MG63 (cell line): ENCODE measurements around the gene ANXA1. TPM values are rescaled to one million over a fixed set of nuclear protein-coding genes. Genes with fewer than 3 reads are reported as not detected.
"Not testable (repeated sequence)": the region's sequence is repeated elsewhere in the genome, so short reads cannot be mapped to it uniquely, and the experiment has no call there.

Experiments
- DNase-seq: peaks from one replicate; pipeline ENCODE4 v3.0.0-alpha.2; 2020
- H3K27me3 ChIP-seq: fragments of 250-450 bp; sonication (Bioruptor Pico); 2 replicates; pipeline ENCODE4 v1.5.1; 2020; ENCODE audit warnings: mild to moderate bottlenecking, moderate library complexity
- H3K36me3 ChIP-seq: fragments of 250-450 bp; sonication (Bioruptor Pico); 2 replicates; pipeline ENCODE4 v1.5.1; 2020; ENCODE audit warnings: mild to moderate bottlenecking, moderate library complexity
- H3K4me3 ChIP-seq: fragments of 250-450 bp; sonication (Bioruptor Pico); 2 replicates; pipeline ENCODE4 v1.5.1; 2020; ENCODE audit warnings: mild to moderate bottlenecking, moderate library complexity
- H3K9me3 ChIP-seq: fragments of 250-450 bp; sonication (Bioruptor Pico); 2 replicates; pipeline ENCODE4 v1.5.1; 2020; ENCODE audit warnings: mild to moderate bottlenecking, moderate library complexity
- total RNA-seq: library from RNA; depleted of rRNA; stranded (reverse); fragments of >200 nt; shearing (Covaris generic); gene quantifications from 2 replicates; pipeline ENCODE4 v1.2.3, GENCODE V29; 2014; ENCODE audit warnings: low replicate concordance

Gene ANXA1
- total RNA-seq, 1 experiment from 2014 or later, result 531 TPM

- Histone ChIP-seq H3K27me3 (no peaks in the 10 kb centered on the region), H3K4me3 (no peak overlapping the region), H3K36me3 (no peaks in the 10 kb centered on the region), H3K9me3 (no peaks in the 10 kb centered on the region)
- peak; percentile 57 for DNase-seq
Measured at GRCh38 chr9:73179589-73179988, 27.9 kb downstream of the ANXA1 start.

GRCh38 chr9:73180403-73180802, 28.7 kb downstream of the ANXA1 start:
- Histone ChIP-seq H3K9me3 (no peaks in the 10 kb centered on the region), H3K36me3 (no peaks in the 10 kb centered on the region), H3K27me3 (no peaks in the 10 kb centered on the region), H3K4me3 (no peak overlapping the region)
- DNase-seq, result peak; percentile 36

DNA sequence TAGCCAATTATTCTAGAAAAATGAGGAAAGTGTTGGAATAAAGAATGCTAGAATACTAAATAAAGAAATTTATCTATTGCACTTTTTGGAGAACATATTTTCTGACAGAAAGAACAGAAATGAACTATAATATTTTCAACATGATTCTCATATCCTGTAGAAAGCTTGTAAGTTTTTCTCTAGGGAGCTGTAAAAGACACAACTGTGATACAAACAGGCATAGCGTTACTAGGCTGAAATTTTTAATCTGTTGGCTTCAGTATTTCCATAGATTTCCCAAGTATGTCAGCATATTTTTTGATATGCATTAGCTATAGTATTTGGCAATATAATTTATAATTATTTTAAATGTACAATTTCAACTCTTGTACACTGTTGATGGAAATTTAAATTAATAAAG, 31.3 kb downstream of the ANXA1 start:
- no peak for DNase-seq
- Histone ChIP-seq H3K27me3 (no peaks in the 10 kb centered on the region), H3K4me3 (no peak overlapping the region), H3K36me3 (no peaks in the 10 kb centered on the region), H3K9me3 (no peaks in the 10 kb centered on the region)

DNA sequence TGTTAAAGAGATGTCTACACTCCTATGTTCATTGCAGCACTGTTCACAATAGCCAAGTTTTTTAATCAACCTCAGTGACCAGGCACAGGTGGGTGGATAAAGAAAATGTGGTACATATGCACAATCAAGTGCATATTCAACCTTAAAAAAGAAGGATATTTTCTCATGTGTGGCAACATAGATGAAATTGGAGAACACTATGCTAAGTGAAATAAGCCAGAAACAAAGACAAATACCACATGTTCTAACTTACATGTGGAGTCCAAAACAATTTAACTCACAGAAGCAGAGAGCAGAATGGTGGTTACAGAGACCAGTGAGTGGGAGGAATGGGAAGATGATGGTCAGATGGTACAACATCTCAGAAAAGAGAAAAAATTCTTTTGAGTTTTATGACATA, 31.8 kb downstream of the ANXA1 start:
- H3K4me3 ChIP-seq, result no peak overlapping the region
- H3K27me3 ChIP-seq, result no peaks in the 10 kb centered on the region
- H3K9me3 ChIP-seq, result no peaks in the 10 kb centered on the region
- no peak for DNase-seq
- no peaks in the 10 kb centered on the region for H3K36me3 ChIP-seq

- H3K9me3 ChIP-seq, result no peaks in the 10 kb centered on the region
- H3K27me3 ChIP-seq, result no peaks in the 10 kb centered on the region
- H3K4me3 ChIP-seq, result no peak overlapping the region
- H3K36me3 ChIP-seq, result no peaks in the 10 kb centered on the region
- peak; percentile 18 for DNase-seq
Measured at GRCh38 chr9:73183917-73184861, 32.5 kb downstream of the ANXA1 start.

- not testable (repeated sequence) for H3K36me3 ChIP-seq, DNase-seq, H3K4me3 ChIP-seq, H3K27me3 ChIP-seq, H3K9me3 ChIP-seq
Measured at GRCh38 chr9:73191109-73191508, 39.4 kb downstream of the ANXA1 start.

DNA sequence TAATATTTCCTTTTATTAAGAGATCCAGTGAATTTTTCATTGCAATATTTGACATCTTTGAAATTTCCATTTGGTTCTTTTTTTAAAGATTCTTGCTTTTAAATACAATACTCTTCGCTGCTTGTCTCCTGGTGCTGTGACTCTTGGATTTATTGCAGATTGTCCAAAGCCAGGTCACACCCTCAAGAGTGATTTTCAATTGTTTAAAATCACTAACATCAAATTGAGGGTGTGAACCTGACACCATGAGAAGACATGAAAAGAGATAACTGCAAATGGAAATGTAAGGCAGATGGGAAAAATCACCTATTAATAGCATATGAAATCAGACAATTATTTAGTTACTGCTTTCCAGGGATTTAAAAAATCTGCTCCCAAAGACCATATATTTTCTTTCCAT, 42.6 kb downstream of the ANXA1 start:
- Histone ChIP-seq H3K36me3 (no peaks in the 10 kb centered on the region), H3K4me3 (no peak overlapping the region), H3K9me3 (no peaks in the 10 kb centered on the region), H3K27me3 (no peaks in the 10 kb centered on the region)
- DNase-seq, result no peak

DNA sequence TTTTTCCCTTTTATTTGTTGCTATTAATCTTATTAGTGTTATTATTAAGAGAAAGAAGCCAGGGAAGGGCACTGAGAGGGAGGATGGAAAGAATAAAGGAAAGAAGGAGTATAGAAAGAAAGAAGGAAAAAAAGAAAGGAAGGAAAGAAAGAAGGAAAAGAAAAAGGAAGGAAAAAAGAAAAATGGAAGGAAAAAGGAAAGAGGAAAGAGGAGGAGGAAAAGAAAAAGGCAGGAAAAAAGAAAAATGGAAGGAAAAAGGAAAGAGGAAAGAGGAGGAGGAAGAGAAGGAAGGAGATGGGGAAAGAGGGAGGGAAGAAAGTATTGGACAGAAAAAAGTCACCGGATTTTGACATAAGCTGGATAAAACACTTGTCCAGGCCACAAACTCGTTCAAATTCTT, 47.8 kb downstream of the ANXA1 start:
- Histone ChIP-seq H3K9me3 (no peaks in the 10 kb centered on the region), H3K36me3 (no peaks in the 10 kb centered on the region), H3K27me3 (no peaks in the 10 kb centered on the region), H3K4me3 (no peak overlapping the region)
- DNase-seq, result no peak

DNA sequence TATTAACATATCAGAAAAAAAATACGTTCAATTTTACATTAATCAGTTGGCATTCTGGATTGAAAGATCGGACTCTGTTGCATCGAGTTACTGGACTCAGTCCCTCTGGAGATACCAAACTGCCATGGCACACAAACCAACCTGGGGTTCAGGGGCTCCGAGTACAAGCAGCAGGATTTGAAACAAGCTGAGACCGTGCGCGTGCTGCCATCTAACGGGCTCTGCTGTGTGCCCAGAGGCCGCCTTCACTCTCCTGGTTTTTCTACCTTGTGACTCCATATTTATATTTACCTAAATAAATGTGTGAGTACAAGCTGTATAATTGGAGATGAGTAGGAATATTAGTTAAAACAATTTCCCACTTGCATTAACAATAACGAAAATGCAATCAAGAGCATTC, 48.2 kb downstream of the ANXA1 start:
- H3K27me3 ChIP-seq, result no peaks in the 10 kb centered on the region
- no peaks in the 10 kb centered on the region for H3K9me3 ChIP-seq
- peak; percentile 33 for DNase-seq
- no peaks in the 10 kb centered on the region for H3K36me3 ChIP-seq
- H3K4me3 ChIP-seq, result no peak overlapping the region

GRCh38 chr9:73200694-73201452, 49.2 kb downstream of the ANXA1 start:
- Histone ChIP-seq H3K27me3 (no peaks in the 10 kb centered on the region), H3K4me3 (no peak overlapping the region), H3K36me3 (no peaks in the 10 kb centered on the region), H3K9me3 (no peaks in the 10 kb centered on the region)
- DNase-seq, result no peak

DNA sequence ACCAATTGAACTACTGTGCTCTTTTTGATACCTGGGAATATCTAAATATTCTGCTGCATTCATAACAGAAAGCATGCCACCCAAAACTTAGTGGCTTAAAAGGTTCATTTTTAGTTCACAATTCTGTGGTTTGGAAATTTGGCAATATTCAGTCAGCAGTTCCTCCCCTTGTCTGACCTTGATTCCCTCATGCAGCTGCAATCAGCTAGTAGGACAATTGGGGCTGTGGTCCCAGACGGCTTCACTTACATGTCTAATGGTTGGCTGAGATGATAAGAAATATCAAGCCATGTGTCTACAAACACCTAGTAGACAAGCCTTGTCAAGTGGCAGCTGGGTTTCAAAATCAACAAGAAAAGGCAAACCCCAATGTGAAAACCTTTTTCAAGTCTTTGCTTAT, 51.3 kb downstream of the ANXA1 start:
- no peaks in the 10 kb centered on the region for H3K36me3 ChIP-seq
- H3K4me3 ChIP-seq, result no peak overlapping the region
- H3K9me3 ChIP-seq, result no peaks in the 10 kb centered on the region
- no peak for DNase-seq
- H3K27me3 ChIP-seq, result no peaks in the 10 kb centered on the region

GRCh38 chr9:73204936-73205335, 53.3 kb downstream of the ANXA1 start:
- H3K36me3 ChIP-seq, result no peaks in the 10 kb centered on the region

GRCh38 chr9:73206851-73207250, 55.2 kb downstream of the ANXA1 start:
- Histone ChIP-seq H3K4me3 (no peak overlapping the region), H3K27me3 (no peaks in the 10 kb centered on the region), H3K36me3 (no peaks in the 10 kb centered on the region), H3K9me3 (no peaks in the 10 kb centered on the region)
- no peak for DNase-seq

More at GRCh38 chr9:73204936-73205335, 53.3 kb downstream of the ANXA1 start:
- Histone ChIP-seq H3K9me3 (no peaks in the 10 kb centered on the region), H3K4me3 (no peak overlapping the region), H3K27me3 (no peaks in the 10 kb centered on the region)
- no peak for DNase-seq

GRCh38 chr9:73210886-73211666, 59.4 kb downstream of the ANXA1 start:
- H3K4me3 ChIP-seq, result no peak overlapping the region
- no peaks in the 10 kb centered on the region for H3K36me3 ChIP-seq
- no peaks in the 10 kb centered on the region for H3K9me3 ChIP-seq
- no peaks in the 10 kb centered on the region for H3K27me3 ChIP-seq
- no peak for DNase-seq

GRCh38 chr9:73213300-73213699, 61.6 kb downstream of the ANXA1 start:
- DNase-seq, result no peak
- H3K27me3 ChIP-seq, result no peaks in the 10 kb centered on the region
- no peaks in the 10 kb centered on the region for H3K9me3 ChIP-seq
- H3K4me3 ChIP-seq, result no peak overlapping the region
- no peaks in the 10 kb centered on the region for H3K36me3 ChIP-seq

DNA sequence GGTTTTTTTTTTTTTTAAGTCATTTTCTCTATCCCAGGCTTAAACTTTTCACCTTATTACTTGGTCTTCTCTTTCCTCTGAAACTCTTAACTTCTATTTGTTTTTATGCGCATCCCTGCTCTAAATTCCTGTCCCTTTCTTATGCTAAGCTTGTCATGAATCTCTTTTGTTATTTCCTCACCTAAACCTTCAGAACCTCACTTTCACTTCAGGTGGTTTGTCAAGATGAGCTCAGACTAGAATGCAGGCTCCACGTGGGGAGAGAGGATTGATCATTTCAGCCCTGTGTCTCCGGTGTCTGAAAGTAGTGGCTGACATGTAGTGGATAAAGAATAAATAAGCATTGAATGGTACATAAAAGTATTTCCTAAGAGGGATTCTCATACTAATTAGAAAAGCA, 63.6 kb downstream of the ANXA1 start:
- no peaks in the 10 kb centered on the region for H3K9me3 ChIP-seq
- no peak for DNase-seq
- no peaks in the 10 kb centered on the region for H3K27me3 ChIP-seq
- H3K4me3 ChIP-seq, result no peak overlapping the region
- H3K36me3 ChIP-seq, result no peaks in the 10 kb centered on the region

DNA sequence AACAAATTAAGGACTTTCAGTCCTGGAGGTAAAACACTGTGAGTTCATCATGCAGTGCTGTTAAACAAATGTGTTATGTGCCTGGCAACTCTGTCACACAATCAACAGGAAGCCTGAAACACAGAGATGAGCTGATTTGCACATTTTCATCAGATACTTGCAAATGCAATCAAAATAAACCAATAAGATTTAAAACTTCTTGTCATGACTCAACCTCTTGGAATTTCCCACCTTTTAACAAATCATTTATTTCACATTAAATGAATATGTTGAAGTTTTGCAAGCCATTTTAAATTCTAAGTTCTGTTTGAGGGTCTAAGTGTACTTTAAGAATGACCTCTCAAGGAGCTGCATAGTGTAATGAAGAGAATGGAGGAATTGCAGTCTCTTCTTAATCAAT, 64.4 kb downstream of the ANXA1 start:
- Histone ChIP-seq H3K9me3 (no peaks in the 10 kb centered on the region), H3K27me3 (no peaks in the 10 kb centered on the region), H3K4me3 (no peak overlapping the region), H3K36me3 (no peaks in the 10 kb centered on the region)
- DNase-seq, result no peak
